Measurements from ENCODE around the gene KAZN. TPM values are rescaled to one million over a fixed set of nuclear protein-coding genes. Genes with fewer than 3 reads are reported as not detected.

KAZN gene
- total and polyA plus RNA-seq, 9 donors, result 10.1 to 56.4 (median 27.9) TPM

DNA sequence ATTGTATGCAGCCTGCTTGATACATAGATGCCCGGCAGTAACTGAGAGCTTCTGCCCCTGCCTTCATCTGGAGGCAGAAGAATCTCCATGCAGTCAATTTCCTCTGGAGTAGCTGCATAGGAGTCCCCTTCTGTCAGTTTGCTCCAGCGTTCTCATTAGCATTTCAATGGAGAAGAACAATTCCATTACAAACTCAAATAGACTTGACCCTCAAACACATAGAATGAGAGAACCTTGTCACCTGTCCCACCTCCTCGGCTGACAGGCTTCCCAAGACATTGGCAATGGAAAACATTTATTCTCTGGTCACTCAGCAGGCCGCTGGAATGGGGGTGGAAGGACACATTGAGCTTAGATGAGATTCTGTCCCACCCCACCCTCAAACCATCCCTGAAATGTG lies 509.4 kb downstream of the KAZN start:
- Histone ChIP-seq H3K36me3 (no peaks in the 10 kb centered on the region), H3K9me3 (no peaks in the 10 kb centered on the region), H3K4me1 (ENCODE audit: insufficient read depth) (no peaks in the 10 kb centered on the region), H3K27ac (no peak overlapping the region), H3K4me3 (no peak overlapping the region), H3K27me3 (no peaks in the 10 kb centered on the region)
- 66 to 77% (median 70%) methylated on average over 4 of the region's 4 CpGs for WGBS, 3 donors
- no peak for DNase-seq
- no peak for TF ChIP-seq POLR2A (IDR thresholded peaks at IDR 0.05)
- no peak for TF ChIP-seq CTCF (IDR thresholded peaks at IDR 0.05)
- TF ChIP-seq EP300 (IDR thresholded peaks at IDR 0.05), result no peak
- intact Hi-C loops (cut with DNase I), result loop anchor here in 1 of 4 donors (10.0 kb wide), 1 partner anchor 1143 kb away; no protein-coding TSS in a partner anchor

GRCh38 chr1:15110128-15110866 lies 511.8 kb downstream of the KAZN start:
- H3K27me3 ChIP-seq, result no peaks in the 10 kb centered on the region
- no peak overlapping the region for H3K27ac ChIP-seq
- DNase-seq, result no peak
- TF ChIP-seq CTCF (IDR thresholded peaks at IDR 0.05), result no peak
- no peak for TF ChIP-seq POLR2A (IDR thresholded peaks at IDR 0.05)
- no peak for TF ChIP-seq EP300 (IDR thresholded peaks at IDR 0.05)
- intact Hi-C loops (cut with DNase I), result no loop called here
- no peaks in the 10 kb centered on the region for H3K36me3 ChIP-seq
- H3K4me1 ChIP-seq (ENCODE audit: insufficient read depth), result no peaks in the 10 kb centered on the region
- 79 to 85% (median 79%) methylated on average over 9 of the region's 9 CpGs for WGBS, 3 donors
- no peaks in the 10 kb centered on the region for H3K9me3 ChIP-seq
- no peak overlapping the region for H3K4me3 ChIP-seq

GRCh38 chr1:15110867-15111230 lies 512.4 kb downstream of the KAZN start:
- Histone ChIP-seq H3K9me3 (no peaks in the 10 kb centered on the region), H3K4me1 (ENCODE audit: insufficient read depth) (no peaks in the 10 kb centered on the region), H3K36me3 (no peaks in the 10 kb centered on the region), H3K4me3 (no peak overlapping the region), H3K27ac (no peak overlapping the region), H3K27me3 (no peaks in the 10 kb centered on the region)
- 74 to 94% (median 89%) methylated on average over 2 of the region's 2 CpGs for WGBS, 3 donors
- no peak for TF ChIP-seq CTCF (IDR thresholded peaks at IDR 0.05)
- DNase-seq, result no peak
- intact Hi-C loops (cut with DNase I), result no loop called here

GRCh38 chr1:15113146-15113545 lies 514.7 kb downstream of the KAZN start:
- WGBS, 3 donors, result 90 to 91% (median 90%) methylated on average over 5 of the region's 5 CpGs

More at GRCh38 chr1:15113146-15113545, 514.7 kb downstream of the KAZN start:
- no peak overlapping the region for H3K4me3 ChIP-seq
- H3K36me3 ChIP-seq, result no peaks in the 10 kb centered on the region
- H3K9me3 ChIP-seq, result no peaks in the 10 kb centered on the region
- intact Hi-C loops (cut with DNase I), result no loop called here
- no peak for TF ChIP-seq CTCF (IDR thresholded peaks at IDR 0.05)
- TF ChIP-seq POLR2A (IDR thresholded peaks at IDR 0.05), result no peak
- H3K27ac ChIP-seq, result no peak overlapping the region
- H3K27me3 ChIP-seq, result no peaks in the 10 kb centered on the region
- peaks cover 2% of the 10 kb centered on the region for H3K4me1 ChIP-seq (ENCODE audit: insufficient read depth)
- DNase-seq, result no peak
